GM12874 (cell line): ENCODE data around the gene KISS1R.
A peak's percentile ranks its signal among the peaks of the same experiment; 100 is the strongest.

ENCODE experiments used
- TF ChIP-seq, protein P1 (sequence below): IDR thresholded peaks from 2 replicates; pipeline ENCODE4 v1.5.1; 2011; ENCODE audit warnings: low read depth, mild to moderate bottlenecking, control low read depth, low read length, moderate library complexity; ENCODE audit not compliant: insufficient read depth

Gene KISS1R

DNA sequence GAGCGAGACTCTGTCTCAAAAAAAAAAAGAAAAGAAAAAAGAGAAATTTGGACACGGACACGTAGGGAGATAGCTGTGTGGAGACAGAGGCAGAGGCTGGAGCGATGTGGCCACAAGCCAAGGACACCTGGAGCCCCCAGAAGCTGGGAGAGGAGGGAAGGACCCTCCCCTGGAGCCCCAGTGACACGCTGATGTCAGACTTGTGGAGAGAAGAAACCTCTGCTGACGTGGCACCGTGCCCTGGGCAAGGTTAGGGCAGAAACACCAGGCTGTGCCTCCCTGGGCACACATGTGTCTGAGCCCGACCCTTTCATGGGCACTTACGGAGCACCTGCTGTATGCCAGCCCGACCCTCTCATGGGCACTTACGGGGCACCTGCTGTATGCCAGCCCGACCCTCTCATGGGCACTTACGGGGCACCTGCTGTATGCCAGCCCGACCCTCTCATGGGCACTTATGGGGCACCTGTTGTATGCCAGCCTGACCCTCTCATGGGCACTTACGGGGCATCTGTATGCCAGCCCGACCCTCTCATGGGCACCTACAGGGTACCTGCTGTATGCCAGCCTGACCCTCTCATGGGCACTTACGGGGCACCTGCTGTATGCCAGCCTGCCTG is 26.5 kb downstream of the KISS1R start:
- TF ChIP-seq, protein P1, sequence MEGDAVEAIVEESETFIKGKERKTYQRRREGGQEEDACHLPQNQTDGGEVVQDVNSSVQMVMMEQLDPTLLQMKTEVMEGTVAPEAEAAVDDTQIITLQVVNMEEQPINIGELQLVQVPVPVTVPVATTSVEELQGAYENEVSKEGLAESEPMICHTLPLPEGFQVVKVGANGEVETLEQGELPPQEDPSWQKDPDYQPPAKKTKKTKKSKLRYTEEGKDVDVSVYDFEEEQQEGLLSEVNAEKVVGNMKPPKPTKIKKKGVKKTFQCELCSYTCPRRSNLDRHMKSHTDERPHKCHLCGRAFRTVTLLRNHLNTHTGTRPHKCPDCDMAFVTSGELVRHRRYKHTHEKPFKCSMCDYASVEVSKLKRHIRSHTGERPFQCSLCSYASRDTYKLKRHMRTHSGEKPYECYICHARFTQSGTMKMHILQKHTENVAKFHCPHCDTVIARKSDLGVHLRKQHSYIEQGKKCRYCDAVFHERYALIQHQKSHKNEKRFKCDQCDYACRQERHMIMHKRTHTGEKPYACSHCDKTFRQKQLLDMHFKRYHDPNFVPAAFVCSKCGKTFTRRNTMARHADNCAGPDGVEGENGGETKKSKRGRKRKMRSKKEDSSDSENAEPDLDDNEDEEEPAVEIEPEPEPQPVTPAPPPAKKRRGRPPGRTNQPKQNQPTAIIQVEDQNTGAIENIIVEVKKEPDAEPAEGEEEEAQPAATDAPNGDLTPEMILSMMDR: no peak

DNA sequence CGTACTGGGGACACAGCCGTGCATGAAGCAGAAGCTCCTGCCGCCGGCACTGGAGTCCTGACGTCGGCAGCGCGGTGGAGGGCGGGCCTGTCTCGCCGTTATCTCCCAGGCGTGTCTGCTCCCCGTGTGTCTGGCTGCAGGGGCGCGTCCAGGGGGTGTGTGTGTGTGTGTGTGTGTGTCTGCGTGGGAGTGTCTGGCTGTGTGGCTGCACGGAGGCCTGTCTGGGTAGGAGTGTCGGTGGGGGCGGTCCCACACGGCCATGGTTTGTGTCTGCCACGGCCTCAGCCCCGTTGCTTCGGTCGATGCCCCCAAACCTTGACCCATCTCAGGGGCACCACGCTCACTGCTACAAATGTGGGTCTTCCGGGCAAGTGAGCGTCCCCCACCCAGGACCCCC is 27.0 kb downstream of the KISS1R start:
- TF ChIP-seq, protein P1: no peak

DNA sequence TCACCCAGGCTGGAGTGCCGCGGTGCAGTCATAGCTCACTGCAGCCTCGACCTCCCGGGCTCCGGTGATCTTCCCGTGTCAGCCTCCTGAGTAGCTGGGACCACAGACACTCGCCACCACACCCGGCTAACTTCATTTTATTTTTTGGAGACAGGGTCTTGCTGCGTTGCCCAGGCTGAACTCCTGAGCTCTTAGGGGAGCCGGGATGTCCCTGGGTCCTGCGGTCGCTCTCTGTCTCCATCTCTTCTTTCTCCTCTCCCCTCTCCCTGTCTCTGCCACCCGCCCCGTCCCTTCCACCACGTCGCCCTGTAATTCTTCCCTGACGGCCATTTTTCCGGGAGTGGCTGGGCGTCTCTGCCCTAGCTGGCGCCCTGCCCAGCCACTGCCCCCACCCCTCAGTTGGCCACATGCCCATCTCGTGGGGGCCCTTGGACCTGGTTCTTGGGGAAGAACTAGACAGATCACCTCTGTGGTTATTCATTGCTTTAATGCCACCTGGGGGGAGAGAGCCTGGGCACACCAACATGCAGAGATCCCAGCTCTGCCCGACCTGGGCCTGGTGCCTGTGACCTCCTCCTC is 27.6 kb downstream of the KISS1R start:
- TF ChIP-seq, protein P1: no peak

DNA sequence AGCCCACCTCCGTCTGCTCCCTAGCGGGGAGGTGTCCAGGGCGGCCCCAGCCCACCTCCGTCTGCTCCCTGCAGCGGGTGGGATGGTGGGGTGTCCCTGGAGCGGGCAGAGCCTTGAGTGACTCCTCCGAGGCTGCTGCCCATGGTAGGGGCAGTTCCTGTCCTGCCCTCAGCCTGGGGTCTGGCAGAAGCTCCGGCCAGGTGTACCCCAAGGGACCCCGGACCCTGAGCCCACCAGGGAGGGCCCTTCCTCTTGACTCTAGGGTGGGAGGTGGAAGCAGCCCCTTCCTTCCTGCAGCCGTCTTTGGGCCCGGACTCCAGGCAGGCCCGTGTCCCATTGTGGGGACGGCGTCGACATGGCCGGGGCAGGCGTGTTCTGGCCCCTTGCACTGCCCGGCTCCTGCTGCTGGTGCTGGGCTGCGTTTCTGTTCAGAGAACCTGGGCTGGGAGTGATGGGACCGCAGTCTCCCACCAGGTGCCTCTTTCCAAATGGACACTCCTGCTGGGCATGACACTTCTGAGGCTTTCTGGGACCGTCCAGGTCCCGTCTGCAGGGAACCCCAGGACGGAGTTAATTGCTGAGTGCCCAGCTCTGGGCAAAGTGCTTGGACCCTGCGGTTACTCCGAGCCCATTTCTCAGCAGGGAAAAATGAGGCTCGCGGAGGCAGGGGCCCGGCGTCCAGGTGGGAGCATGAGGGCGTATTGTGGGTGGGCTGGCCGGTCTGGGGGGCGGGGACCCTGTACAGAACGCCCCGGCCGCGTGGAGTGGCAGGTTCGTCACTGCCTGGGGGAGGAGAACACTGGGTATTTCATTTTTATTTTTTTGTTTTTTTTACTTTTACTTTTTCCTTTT is 28.5 kb downstream of the KISS1R start:
- TF ChIP-seq, protein P1: no peak

DNA sequence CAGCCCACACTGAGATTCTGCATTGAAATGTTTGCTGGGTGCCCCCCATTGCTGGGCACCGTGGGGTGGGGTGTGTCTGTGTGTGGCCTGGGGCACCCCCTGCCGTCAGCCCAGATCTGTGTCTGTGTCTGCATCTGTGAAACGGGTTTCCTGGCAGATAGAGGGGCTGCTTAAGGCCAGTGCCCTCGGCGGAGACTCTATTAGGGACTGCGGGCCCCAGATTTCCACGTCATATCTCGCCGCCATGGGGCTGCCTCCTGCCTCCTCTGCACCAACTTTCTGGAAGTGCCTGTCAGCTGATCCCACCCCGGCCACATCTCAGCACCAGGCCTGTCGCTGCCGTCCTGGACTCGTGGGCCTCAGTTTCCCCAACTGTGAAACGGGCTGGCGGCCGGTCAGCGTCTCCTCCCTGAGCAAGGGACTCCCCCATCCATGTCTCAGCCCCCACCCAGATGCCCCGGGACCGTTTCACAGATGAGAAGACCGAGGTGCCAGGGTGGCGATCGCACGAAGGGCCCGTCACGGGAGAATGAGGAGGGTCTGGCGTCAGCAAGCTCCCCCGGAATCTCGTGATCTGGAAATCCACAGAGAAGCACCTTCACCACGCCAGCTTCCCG is 30.1 kb downstream of the KISS1R start:
- TF ChIP-seq, protein P1: peak; percentile 40

DNA sequence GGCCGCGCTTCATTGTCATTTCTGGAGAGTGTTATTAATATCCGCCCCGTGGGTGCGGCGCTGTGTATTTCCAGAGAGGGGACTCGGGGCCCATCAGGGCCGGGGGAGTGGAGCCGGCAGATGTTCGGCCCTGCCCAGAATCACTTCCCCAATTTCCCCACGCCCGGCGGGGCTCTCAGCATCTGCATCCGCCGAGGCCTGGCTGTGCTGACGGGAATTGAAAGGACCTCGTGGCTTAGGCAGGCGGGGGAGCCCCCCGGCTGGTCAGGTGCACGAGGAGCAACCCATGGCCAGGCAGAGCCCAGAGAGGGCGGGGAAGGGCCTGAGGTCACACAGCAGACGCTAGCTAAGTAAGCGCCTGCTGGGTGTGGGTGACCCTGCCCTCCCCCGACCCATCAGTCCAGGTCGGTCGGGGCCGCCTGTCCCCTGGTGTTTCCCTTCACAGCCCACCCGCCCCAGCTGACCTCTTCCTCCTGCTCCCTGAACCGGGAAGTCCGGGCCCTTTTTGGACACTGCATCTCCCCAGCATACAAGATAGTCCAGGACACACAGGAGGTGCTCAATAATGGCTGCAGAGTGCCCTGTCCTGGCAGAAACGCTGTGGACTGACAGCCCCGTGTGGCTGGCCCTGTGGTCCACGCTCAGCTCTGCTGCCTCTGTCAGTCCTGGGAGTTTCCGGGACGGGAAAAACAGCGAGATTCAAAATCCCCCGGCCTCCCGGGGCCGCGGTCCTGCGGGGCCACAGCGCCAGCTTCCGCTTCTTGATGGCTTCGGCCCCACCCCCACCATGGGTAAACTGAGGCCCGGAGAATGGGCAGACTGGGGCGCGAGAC is 30.8 kb downstream of the KISS1R start:
- TF ChIP-seq, protein P1: no peak
